Upper lobe of left lung (tissue), 4 donors: ENCODE data around the gene CAPN2.

Experiments
- CTCF ChIP-seq, 6 experiments: fragments of 450-650 bp in 4 of 6; fragments of 200-600 bp in 2 of 6; sonication (generic) in 2 of 6; IDR thresholded peaks; one replicate each; pipeline ENCODE4 v1.5.1; 2016 to 2019; ENCODE audit warnings: antibody characterized with exemption in 6 of 6
- POLR2A ChIP-seq, 4 donors: fragments of 450-650 bp; IDR thresholded peaks; one replicate each; pipeline ENCODE4 v1.5.1; 2016 to 2017; ENCODE audit warnings: antibody characterized with exemption in 4 of 4, mild to moderate bottlenecking in 2 of 4

DNA sequence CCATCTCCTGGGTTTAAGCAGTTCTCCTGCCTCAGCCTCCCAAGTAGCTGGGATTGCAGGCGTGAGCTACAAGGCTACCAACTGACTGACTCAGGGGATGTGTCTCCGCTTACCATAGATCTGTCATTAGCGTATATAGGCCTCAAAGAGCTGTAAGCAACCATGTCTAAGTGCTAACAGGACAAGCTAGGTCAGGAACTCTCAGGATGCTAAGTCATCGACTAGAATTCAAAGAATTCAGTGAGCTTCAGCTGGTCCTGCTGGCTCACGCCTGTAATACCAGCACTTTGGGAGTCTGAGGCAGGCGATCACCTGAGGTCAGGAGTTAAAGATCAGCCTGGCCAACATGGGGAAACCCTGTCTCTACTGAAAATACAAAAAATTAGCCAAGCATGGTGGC is 29.5 kb downstream of the CAPN2 start:
- TF ChIP-seq CTCF (IDR thresholded peaks at IDR 0.05): no peak
- TF ChIP-seq POLR2A (IDR thresholded peaks at IDR 0.05): no peak
